WTC11 (cell line): ENCODE measurements around the gene EVX1. TPM values are rescaled to one million over a fixed set of nuclear protein-coding genes. Genes with fewer than 3 reads are reported as not detected.

Source experiments
- AFF4 ChIP-seq: sonication (generic); formaldehyde crosslinking; IDR thresholded peaks from 2 replicates; pipeline ENCODE4 v1.8.1; 2023; ENCODE audit warnings: mild to moderate bottlenecking, missing genetic modification reagents, borderline replicate concordance
- AR ChIP-seq: fragments of 250-450 bp; sonication (Bioruptor Pico); IDR thresholded peaks from 2 replicates; pipeline ENCODE4 v1.9.0; 2021; ENCODE audit warnings: mild to moderate bottlenecking
- ATF6 ChIP-seq: sonication (generic); formaldehyde crosslinking; IDR thresholded peaks from 2 replicates; pipeline ENCODE4 v1.8.1; 2023; ENCODE audit warnings: mild to moderate bottlenecking, missing genetic modification reagents
- CREM ChIP-seq: sonication (generic); formaldehyde crosslinking; IDR thresholded peaks from 2 replicates; pipeline ENCODE4 v1.8.1; 2022; ENCODE audit warnings: mild to moderate bottlenecking, missing genetic modification reagents, moderate library complexity
- FOXJ3 ChIP-seq: sonication (generic); formaldehyde crosslinking; IDR thresholded peaks from 2 replicates; pipeline ENCODE4 v1.9.0; 2021; ENCODE audit warnings: missing genetic modification reagents, mild to moderate bottlenecking, borderline replicate concordance
- NR2C2 ChIP-seq: sonication (generic); formaldehyde crosslinking; IDR thresholded peaks from 2 replicates; pipeline ENCODE4 v1.8.0; 2022; ENCODE audit warnings: mild to moderate bottlenecking, missing genetic modification reagents
- NR3C1 ChIP-seq: sonication (generic); formaldehyde crosslinking; conservative IDR thresholded peaks from 2 replicates; pipeline ENCODE4 v1.8.1; 2023; ENCODE audit warnings: low read depth, mild to moderate bottlenecking, missing genetic modification reagents
- PREB ChIP-seq: sonication (generic); formaldehyde crosslinking; IDR thresholded peaks from 2 replicates; pipeline ENCODE4 v1.8.1; 2022; ENCODE audit warnings: mild to moderate bottlenecking, missing genetic modification reagents, moderate library complexity, borderline replicate concordance
- TCF7 ChIP-seq: sonication (generic); formaldehyde crosslinking; IDR thresholded peaks from 2 replicates; pipeline ENCODE4 v1.8.0; 2022; ENCODE audit warnings: mild to moderate bottlenecking, low read depth, missing genetic modification reagents, moderate library complexity
- ZBTB21 ChIP-seq: sonication (generic); formaldehyde crosslinking; IDR thresholded peaks from 2 replicates; pipeline ENCODE4 v1.8.1; 2023; ENCODE audit warnings: mild to moderate bottlenecking, missing genetic modification reagents, borderline replicate concordance
- ZNF532 ChIP-seq: fragments of 250-450 bp; sonication (Bioruptor Pico); IDR thresholded peaks from 2 replicates; pipeline ENCODE4 v1.9.0; 2021; ENCODE audit warnings: mild to moderate bottlenecking, borderline replicate concordance
- total RNA-seq: library from RNA; stranded (reverse); gene quantifications from 3 replicates; pipeline ENCODE4 v1.2.3, GENCODE V29; 2021
- TF ChIP-seq, protein P1 (sequence below): sonication (generic); formaldehyde crosslinking; IDR thresholded peaks from 2 replicates; pipeline ENCODE4 v1.8.0; 2022; ENCODE audit warnings: missing genetic modification reagents
- TF ChIP-seq, protein P2 (sequence below): sonication (generic); formaldehyde crosslinking; conservative IDR thresholded peaks from 2 replicates; pipeline ENCODE4 v1.8.1; 2022; ENCODE audit warnings: mild to moderate bottlenecking, missing genetic modification reagents

Gene EVX1
- total RNA-seq, 1 experiment from 2014 or later, result not detected

DNA sequence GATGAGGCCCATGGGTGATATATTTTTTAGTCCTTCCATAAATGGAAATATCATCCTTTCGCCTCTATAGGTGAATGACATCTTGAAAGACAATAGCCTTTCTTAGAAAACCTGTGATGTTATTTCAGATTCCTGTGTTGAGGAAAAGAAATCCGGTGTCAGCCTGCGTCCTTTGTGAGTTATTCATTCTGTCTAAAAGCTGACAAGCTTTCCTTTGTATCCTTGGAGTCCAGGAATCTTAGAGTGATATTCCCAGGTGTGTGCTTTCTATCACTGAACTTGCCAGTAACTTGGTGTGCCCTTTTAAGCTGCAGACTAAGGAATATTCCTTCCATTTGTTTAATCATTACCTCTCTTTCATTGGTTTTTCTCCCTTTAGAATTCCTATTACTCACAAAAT lies 41.0 kb downstream of the EVX1 start (continued):
- TF ChIP-seq, protein P1, sequence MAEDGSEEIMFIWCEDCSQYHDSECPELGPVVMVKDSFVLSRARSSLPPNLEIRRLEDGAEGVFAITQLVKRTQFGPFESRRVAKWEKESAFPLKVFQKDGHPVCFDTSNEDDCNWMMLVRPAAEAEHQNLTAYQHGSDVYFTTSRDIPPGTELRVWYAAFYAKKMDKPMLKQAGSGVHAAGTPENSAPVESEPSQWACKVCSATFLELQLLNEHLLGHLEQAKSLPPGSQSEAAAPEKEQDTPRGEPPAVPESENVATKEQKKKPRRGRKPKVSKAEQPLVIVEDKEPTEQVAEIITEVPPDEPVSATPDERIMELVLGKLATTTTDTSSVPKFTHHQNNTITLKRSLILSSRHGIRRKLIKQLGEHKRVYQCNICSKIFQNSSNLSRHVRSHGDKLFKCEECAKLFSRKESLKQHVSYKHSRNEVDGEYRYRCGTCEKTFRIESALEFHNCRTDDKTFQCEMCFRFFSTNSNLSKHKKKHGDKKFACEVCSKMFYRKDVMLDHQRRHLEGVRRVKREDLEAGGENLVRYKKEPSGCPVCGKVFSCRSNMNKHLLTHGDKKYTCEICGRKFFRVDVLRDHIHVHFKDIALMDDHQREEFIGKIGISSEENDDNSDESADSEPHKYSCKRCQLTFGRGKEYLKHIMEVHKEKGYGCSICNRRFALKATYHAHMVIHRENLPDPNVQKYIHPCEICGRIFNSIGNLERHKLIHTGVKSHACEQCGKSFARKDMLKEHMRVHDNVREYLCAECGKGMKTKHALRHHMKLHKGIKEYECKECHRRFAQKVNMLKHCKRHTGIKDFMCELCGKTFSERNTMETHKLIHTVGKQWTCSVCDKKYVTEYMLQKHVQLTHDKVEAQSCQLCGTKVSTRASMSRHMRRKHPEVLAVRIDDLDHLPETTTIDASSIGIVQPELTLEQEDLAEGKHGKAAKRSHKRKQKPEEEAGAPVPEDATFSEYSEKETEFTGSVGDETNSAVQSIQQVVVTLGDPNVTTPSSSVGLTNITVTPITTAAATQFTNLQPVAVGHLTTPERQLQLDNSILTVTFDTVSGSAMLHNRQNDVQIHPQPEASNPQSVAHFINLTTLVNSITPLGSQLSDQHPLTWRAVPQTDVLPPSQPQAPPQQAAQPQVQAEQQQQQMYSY (CRISPR knock-in tag), result no peak
- TF ChIP-seq CREM (CRISPR knock-in tag) (no peak), ZBTB21 (CRISPR knock-in tag) (no peak), ZNF532 (CRISPR knock-in tag) (no peak), ATF6 (no peak), NR3C1 (CRISPR knock-in tag) (no peak), TCF7 (CRISPR knock-in tag) (no peak), AR (no peak), FOXJ3 (CRISPR knock-in tag) (no peak), PREB (CRISPR knock-in tag) (no peak), NR2C2 (CRISPR knock-in tag) (no peak), AFF4 (CRISPR knock-in tag) (no peak)
- TF ChIP-seq, protein P2, sequence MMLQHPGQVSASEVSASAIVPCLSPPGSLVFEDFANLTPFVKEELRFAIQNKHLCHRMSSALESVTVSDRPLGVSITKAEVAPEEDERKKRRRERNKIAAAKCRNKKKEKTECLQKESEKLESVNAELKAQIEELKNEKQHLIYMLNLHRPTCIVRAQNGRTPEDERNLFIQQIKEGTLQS (CRISPR knock-in tag), result no peak
